SKM-1 (cell line): ENCODE data around the gene CACNA1H.
"Not testable (repeated sequence)": the region's sequence is repeated elsewhere in the genome, so short reads cannot be mapped to it uniquely, and the experiment has no call there.

Experiments used
- DNase-seq: peaks from one replicate; lab custom pipeline; 2025; ENCODE audit not compliant: unreplicated experiment; lab: John Stamatoyannopoulos, UW

The CACNA1H gene

GRCh38 chr16:1190789-1191188 is 37.9 kb downstream of the CACNA1H start:
- not testable (repeated sequence) for DNase-seq

GRCh38 chr16:1192384-1193073 is 39.6 kb downstream of the CACNA1H start:
- no peak for DNase-seq

GRCh38 chr16:1193143-1193824 is 40.4 kb downstream of the CACNA1H start:
- no peak for DNase-seq

- DNase-seq, result no peak
Measured at GRCh38 chr16:1193825-1194581, 41.1 kb downstream of the CACNA1H start.

- DNase-seq, result no peak
Measured at GRCh38 chr16:1194665-1195392, 41.9 kb downstream of the CACNA1H start.

GRCh38 chr16:1195393-1195666 is 42.4 kb downstream of the CACNA1H start:
- no peak for DNase-seq

GRCh38 chr16:1196494-1196893 is 43.6 kb downstream of the CACNA1H start:
- no peak for DNase-seq

GRCh38 chr16:1197237-1197866 is 44.4 kb downstream of the CACNA1H start:
- DNase-seq, result no peak

- no peak for DNase-seq
Measured at GRCh38 chr16:1198194-1198593, 45.3 kb downstream of the CACNA1H start.

- not testable (repeated sequence) for DNase-seq
Measured at GRCh38 chr16:1198671-1199346, 45.9 kb downstream of the CACNA1H start.

GRCh38 chr16:1199347-1200013 is 46.6 kb downstream of the CACNA1H start:
- DNase-seq, result no peak

GRCh38 chr16:1200014-1200627 is 47.2 kb downstream of the CACNA1H start:
- DNase-seq, result no peak

GRCh38 chr16:1201444-1201843 is 48.5 kb downstream of the CACNA1H start:
- DNase-seq, result no peak

- DNase-seq, result no peak
Measured at GRCh38 chr16:1202274-1202673, 49.4 kb downstream of the CACNA1H start.

GRCh38 chr16:1204933-1205332 is 52.0 kb downstream of the CACNA1H start:
- no peak for DNase-seq

- DNase-seq, result no peak
Measured at GRCh38 chr16:1206326-1206725, 53.4 kb downstream of the CACNA1H start.

GRCh38 chr16:1206786-1207185 is 53.9 kb downstream of the CACNA1H start:
- DNase-seq, result no peak

- DNase-seq, result no peak
Measured at GRCh38 chr16:1208239-1208830, 55.4 kb downstream of the CACNA1H start.

GRCh38 chr16:1209081-1209480 is 56.2 kb downstream of the CACNA1H start:
- DNase-seq, result no peak
